GM20000 (cell line): Measurements from ENCODE around the gene SERGEF.

ENCODE experiments used
- DNase-seq: peaks from one replicate; pipeline ENCODE4 v3.0.0; 2012; ENCODE audit warnings: low spot score
- CTCF ChIP-seq: IDR thresholded peaks from 2 replicates; pipeline ENCODE4 v1.5.1; 2012; ENCODE audit warnings: mild to moderate bottlenecking, control low read depth; ENCODE audit errors: extremely low read depth, missing control alignments

The SERGEF gene

GRCh38 chr11:17931595-17931994 lies 81.3 kb downstream of the SERGEF start:
- TF ChIP-seq CTCF, result no peak
- no peak for DNase-seq

GRCh38 chr11:17930544-17931125 lies 82.2 kb downstream of the SERGEF start:
- TF ChIP-seq CTCF, result no peak
- no peak for DNase-seq

DNA sequence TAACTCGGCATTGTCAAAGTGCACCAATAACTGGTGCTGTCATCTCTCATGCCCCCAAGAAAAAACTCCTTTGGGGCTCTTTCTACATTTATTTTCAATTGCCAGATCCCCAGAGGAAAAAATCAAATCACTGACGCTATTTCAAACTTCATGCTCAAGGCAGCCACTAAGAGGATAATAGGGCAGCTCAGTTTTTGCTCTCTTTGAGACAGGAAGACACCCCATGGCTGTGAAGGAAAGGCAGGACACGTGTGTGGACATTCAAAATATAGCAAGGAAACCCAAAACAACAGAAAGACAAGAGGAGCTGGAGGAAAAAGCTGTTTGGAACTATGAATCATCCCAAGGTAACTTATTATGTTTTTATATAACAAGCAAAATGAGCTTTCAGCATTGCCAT lies 83.7 kb downstream of the SERGEF start:
- no peak for TF ChIP-seq CTCF
- DNase-seq, result no peak

- no peak for TF ChIP-seq CTCF
- DNase-seq, result no peak
These were observed 85.0 kb downstream of the SERGEF start for GRCh38 chr11:17927681-17928343.

- no peak for TF ChIP-seq CTCF
- no peak for DNase-seq
These were observed 85.8 kb downstream of the SERGEF start for GRCh38 chr11:17927041-17927440.

GRCh38 chr11:17924713-17925112 lies 88.1 kb downstream of the SERGEF start:
- TF ChIP-seq CTCF, result no peak

DNA sequence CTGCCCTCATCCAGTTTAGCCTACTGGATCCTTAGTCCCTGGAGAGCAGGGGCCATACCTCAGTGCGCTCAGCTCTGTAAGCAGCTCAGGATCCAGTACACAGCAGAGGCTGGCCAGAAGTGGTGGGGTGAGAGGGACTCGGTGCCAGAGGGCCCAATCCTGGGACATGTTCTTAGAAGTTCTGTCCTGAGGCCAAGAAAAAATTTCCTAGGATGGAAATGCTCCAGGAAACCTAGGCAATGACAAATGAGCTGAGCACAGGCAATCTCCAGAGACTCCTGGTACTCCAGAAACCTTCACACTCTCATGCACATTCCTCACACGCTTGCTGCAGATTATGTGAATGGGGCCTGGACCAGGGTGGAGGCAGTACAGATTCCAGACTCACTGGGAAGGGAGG lies 89.6 kb downstream of the SERGEF start:
- DNase-seq, result no peak
- no peak for TF ChIP-seq CTCF

More at GRCh38 chr11:17924713-17925112, 88.1 kb downstream of the SERGEF start:
- DNase-seq, result no peak
